ENCODE data around the gene UBTF.

UBTF gene

GRCh38 chr17:44263345-44263902, 43.9 kb upstream of the UBTF start:
- H3K4me3 ChIP-seq (ENCODE audit: low read depth, low read length), result no peak overlapping the region
- TF ChIP-seq MYC (IDR thresholded peaks at IDR 0.05; ENCODE audit: low read depth, low read length) (no peak), POLR2A (IDR thresholded peaks at IDR 0.05; ENCODE audit: extremely low read depth, insufficient read length) (no peak), MAX (IDR thresholded peaks at IDR 0.05; ENCODE audit: low read depth, low read length) (no peak), CTCF (IDR thresholded peaks at IDR 0.05; ENCODE audit: low read depth, low read length) (no peak)
- DNase-seq (ENCODE audit: low read depth), result no peak

- H3K4me3 ChIP-seq (ENCODE audit: low read depth, low read length), result no peak overlapping the region
- TF ChIP-seq POLR2A (IDR thresholded peaks at IDR 0.05; ENCODE audit: extremely low read depth, insufficient read length) (no peak), MYC (IDR thresholded peaks at IDR 0.05; ENCODE audit: low read depth, low read length) (no peak), MAX (IDR thresholded peaks at IDR 0.05; ENCODE audit: low read depth, low read length) (no peak), CTCF (IDR thresholded peaks at IDR 0.05; ENCODE audit: low read depth, low read length) (no peak)
- DNase-seq (ENCODE audit: low read depth), result no peak
These were observed 43.3 kb upstream of the UBTF start for GRCh38 chr17:44262654-44263225.

- no peak for TF ChIP-seq MAX (IDR thresholded peaks at IDR 0.05; ENCODE audit: low read depth, low read length)
- TF ChIP-seq CTCF (IDR thresholded peaks at IDR 0.05; ENCODE audit: low read depth, low read length), result no peak
- no peak for DNase-seq (ENCODE audit: low read depth)
These were observed 40.8 kb upstream of the UBTF start for GRCh38 chr17:44260296-44260695.

GRCh38 chr17:44258811-44259351, 39.4 kb upstream of the UBTF start:
- no peak overlapping the region for H3K4me3 ChIP-seq (ENCODE audit: low read depth, low read length)
- no peak for DNase-seq (ENCODE audit: low read depth)
- no peak for TF ChIP-seq POLR2A (IDR thresholded peaks at IDR 0.05; ENCODE audit: extremely low read depth, insufficient read length)
- TF ChIP-seq MYC (IDR thresholded peaks at IDR 0.05; ENCODE audit: low read depth, low read length), result no peak
- no peak for TF ChIP-seq CTCF (IDR thresholded peaks at IDR 0.05; ENCODE audit: low read depth, low read length)
- no peak for TF ChIP-seq MAX (IDR thresholded peaks at IDR 0.05; ENCODE audit: low read depth, low read length)

More at GRCh38 chr17:44260296-44260695, 40.8 kb upstream of the UBTF start:
- no peak overlapping the region for H3K4me3 ChIP-seq (ENCODE audit: low read depth, low read length)

GRCh38 chr17:44257815-44258760, 38.6 kb upstream of the UBTF start:
- no peak overlapping the region for H3K4me3 ChIP-seq (ENCODE audit: low read depth, low read length)
- TF ChIP-seq MYC (IDR thresholded peaks at IDR 0.05; ENCODE audit: low read depth, low read length) (no peak), CTCF (IDR thresholded peaks at IDR 0.05; ENCODE audit: low read depth, low read length) (no peak), POLR2A (IDR thresholded peaks at IDR 0.05; ENCODE audit: extremely low read depth, insufficient read length) (no peak)
- DNase-seq (ENCODE audit: low read depth), result no peak

All from NB4 (cell line).